Measurements from ENCODE around the gene FOXF1. TPM values are rescaled to one million over a fixed set of nuclear protein-coding genes. Genes with fewer than 3 reads are reported as not detected.

The FOXF1 gene
- total and polyA plus RNA-seq, 9 of the 15 experiments (the other 6 are each of a cell fraction or from before 2014, with no cell fraction given) = 0.04 TPM; not detected in 8

DNA sequence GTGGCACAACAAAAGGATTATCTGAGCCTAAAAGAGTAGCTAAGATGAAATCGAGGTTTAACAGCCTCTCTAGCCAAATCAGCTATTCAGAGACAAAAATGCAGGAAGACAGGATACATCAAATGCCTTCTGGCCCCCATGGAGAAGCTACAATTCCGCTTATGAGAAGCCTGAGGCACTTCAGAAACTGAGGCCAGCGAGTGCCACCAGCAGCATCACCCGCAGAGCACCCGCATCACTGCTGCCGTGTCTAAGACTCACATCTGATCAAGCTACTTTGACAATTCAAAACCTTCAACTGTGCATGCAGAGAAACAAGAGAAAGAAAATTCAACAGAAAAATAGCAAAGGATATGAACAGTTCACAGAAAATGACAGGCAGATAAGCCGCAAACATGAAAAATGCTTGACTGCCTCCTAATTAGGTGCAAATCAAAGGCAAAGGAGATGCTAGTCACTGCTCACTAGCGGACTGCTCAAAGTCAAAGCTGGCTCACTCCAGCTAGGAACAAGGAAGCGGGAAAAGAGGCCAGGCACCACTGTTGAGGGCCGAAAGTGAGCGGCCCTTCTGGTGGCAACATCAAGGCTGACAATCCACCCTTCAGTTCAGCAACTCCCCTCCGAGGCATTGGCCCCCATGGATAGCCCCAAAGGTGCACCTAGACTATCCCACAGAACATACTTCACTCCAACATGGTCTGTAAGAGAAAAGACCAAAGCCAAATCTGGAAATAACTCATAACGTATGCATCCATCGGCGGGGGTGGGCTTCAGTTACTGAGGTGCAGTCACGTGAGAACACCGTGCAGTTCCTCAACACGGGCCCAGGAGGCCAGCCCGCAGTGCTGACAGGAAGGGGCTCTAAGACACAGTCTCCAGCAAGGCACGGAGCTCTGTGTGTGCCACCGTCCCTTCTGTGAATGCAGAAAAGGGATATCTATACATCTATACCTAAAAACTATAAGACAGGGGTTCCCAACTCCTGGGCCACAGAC, 32.7 kb downstream of the FOXF1 start:
- 80% methylated on average over 20 of the region's 21 CpGs for WGBS (ENCODE audit: insufficient coverage, low coverage, missing lambda C conversion rate)
- Histone ChIP-seq H3K27me3 (ENCODE audit: control insufficient read depth in 2 of 2, insufficient read depth in 2 of 2, low read length in 2 of 2) (no peaks in the 10 kb centered on the region), H3K27ac (ENCODE audit: extremely low read depth, low read depth, low read length) (no peak overlapping the region), H4K20me1 (replicated peaks; ENCODE audit: control insufficient read depth, insufficient read depth, low read length) (no peaks in the 10 kb centered on the region), H3K9ac (ENCODE audit: insufficient read depth in 1 of 2, low read depth in 2 of 2, low read length in 2 of 2) (no peak overlapping the region), H3K4me2 (ENCODE audit: insufficient read depth, low read length) (no peak overlapping the region), H3K4me1 (replicated peaks in 1 of 2; ENCODE audit: control insufficient read depth in 2 of 2, insufficient read depth in 2 of 2, low read length in 2 of 2) (no peaks in the 10 kb centered on the region), H2AFZ (ENCODE audit: low read depth, low read length) (no peak overlapping the region), H3K9me3 (replicated peaks; ENCODE audit: control insufficient read depth, insufficient read depth, low read depth, low read length) (no peaks in the 10 kb centered on the region), H3K79me2 (ENCODE audit: control insufficient read depth, insufficient read depth, low read length) (no peaks in the 10 kb centered on the region), H3K4me3 (no peak overlapping the region), H3K36me3 (ENCODE audit: control insufficient read depth, insufficient read depth, low read length) (peaks cover 47% of the 10 kb centered on the region; the same call in 2 of the 3 replicates), H3K9me1 (ENCODE audit: control insufficient read depth, insufficient read depth, low read length) (peaks cover 3% of the 10 kb centered on the region)
- intact Hi-C loops (cut with micrococcal nuclease) = no loop called here
- ATAC-seq (no peak), FAIRE-seq (no peak), DNase-seq (ENCODE audit: extremely low read depth in 1 of 4, low spot score in 3 of 4) (no peak)
- ChIA-PET CTCF (ENCODE audit: low intra/inter-chr PET ratio) (no interaction called here), POLR2A (interaction anchor here (0.6 kb wide), 2 partner anchors 32 to 808 kb away, joined by 3 to 4 read pairs; no protein-coding TSS in a partner anchor)
- in situ Hi-C loops (cut with MboI) = no loop called here
- no TSS peak for BruUV-seq (replicated peaks)
- TF ChIP-seq, protein P1, sequence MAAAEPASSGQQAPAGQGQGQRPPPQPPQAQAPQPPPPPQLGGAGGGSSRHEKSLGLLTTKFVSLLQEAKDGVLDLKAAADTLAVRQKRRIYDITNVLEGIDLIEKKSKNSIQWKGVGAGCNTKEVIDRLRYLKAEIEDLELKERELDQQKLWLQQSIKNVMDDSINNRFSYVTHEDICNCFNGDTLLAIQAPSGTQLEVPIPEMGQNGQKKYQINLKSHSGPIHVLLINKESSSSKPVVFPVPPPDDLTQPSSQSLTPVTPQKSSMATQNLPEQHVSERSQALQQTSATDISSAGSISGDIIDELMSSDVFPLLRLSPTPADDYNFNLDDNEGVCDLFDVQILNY (CRISPR knock-in tag; IDR thresholded peaks at IDR 0.05) = no peak
- TF ChIP-seq, protein P2, sequence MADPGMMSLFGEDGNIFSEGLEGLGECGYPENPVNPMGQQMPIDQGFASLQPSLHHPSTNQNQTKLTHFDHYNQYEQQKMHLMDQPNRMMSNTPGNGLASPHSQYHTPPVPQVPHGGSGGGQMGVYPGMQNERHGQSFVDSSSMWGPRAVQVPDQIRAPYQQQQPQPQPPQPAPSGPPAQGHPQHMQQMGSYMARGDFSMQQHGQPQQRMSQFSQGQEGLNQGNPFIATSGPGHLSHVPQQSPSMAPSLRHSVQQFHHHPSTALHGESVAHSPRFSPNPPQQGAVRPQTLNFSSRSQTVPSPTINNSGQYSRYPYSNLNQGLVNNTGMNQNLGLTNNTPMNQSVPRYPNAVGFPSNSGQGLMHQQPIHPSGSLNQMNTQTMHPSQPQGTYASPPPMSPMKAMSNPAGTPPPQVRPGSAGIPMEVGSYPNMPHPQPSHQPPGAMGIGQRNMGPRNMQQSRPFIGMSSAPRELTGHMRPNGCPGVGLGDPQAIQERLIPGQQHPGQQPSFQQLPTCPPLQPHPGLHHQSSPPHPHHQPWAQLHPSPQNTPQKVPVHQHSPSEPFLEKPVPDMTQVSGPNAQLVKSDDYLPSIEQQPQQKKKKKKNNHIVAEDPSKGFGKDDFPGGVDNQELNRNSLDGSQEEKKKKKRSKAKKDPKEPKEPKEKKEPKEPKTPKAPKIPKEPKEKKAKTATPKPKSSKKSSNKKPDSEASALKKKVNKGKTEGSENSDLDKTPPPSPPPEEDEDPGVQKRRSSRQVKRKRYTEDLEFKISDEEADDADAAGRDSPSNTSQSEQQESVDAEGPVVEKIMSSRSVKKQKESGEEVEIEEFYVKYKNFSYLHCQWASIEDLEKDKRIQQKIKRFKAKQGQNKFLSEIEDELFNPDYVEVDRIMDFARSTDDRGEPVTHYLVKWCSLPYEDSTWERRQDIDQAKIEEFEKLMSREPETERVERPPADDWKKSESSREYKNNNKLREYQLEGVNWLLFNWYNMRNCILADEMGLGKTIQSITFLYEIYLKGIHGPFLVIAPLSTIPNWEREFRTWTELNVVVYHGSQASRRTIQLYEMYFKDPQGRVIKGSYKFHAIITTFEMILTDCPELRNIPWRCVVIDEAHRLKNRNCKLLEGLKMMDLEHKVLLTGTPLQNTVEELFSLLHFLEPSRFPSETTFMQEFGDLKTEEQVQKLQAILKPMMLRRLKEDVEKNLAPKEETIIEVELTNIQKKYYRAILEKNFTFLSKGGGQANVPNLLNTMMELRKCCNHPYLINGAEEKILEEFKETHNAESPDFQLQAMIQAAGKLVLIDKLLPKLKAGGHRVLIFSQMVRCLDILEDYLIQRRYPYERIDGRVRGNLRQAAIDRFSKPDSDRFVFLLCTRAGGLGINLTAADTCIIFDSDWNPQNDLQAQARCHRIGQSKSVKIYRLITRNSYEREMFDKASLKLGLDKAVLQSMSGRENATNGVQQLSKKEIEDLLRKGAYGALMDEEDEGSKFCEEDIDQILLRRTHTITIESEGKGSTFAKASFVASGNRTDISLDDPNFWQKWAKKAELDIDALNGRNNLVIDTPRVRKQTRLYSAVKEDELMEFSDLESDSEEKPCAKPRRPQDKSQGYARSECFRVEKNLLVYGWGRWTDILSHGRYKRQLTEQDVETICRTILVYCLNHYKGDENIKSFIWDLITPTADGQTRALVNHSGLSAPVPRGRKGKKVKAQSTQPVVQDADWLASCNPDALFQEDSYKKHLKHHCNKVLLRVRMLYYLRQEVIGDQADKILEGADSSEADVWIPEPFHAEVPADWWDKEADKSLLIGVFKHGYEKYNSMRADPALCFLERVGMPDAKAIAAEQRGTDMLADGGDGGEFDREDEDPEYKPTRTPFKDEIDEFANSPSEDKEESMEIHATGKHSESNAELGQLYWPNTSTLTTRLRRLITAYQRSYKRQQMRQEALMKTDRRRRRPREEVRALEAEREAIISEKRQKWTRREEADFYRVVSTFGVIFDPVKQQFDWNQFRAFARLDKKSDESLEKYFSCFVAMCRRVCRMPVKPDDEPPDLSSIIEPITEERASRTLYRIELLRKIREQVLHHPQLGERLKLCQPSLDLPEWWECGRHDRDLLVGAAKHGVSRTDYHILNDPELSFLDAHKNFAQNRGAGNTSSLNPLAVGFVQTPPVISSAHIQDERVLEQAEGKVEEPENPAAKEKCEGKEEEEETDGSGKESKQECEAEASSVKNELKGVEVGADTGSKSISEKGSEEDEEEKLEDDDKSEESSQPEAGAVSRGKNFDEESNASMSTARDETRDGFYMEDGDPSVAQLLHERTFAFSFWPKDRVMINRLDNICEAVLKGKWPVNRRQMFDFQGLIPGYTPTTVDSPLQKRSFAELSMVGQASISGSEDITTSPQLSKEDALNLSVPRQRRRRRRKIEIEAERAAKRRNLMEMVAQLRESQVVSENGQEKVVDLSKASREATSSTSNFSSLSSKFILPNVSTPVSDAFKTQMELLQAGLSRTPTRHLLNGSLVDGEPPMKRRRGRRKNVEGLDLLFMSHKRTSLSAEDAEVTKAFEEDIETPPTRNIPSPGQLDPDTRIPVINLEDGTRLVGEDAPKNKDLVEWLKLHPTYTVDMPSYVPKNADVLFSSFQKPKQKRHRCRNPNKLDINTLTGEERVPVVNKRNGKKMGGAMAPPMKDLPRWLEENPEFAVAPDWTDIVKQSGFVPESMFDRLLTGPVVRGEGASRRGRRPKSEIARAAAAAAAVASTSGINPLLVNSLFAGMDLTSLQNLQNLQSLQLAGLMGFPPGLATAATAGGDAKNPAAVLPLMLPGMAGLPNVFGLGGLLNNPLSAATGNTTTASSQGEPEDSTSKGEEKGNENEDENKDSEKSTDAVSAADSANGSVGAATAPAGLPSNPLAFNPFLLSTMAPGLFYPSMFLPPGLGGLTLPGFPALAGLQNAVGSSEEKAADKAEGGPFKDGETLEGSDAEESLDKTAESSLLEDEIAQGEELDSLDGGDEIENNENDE (IDR thresholded peaks at IDR 0.05; ENCODE audit: low read depth, low read length) = no peak
- no peak for TF ChIP-seq PRPF4 (IDR thresholded peaks at IDR 0.05; ENCODE audit: insufficient read depth, low read depth, low read length, poor library complexity, severe bottlenecking)
- TF ChIP-seq HEY1 (CRISPR knock-in tag; IDR thresholded peaks at IDR 0.05; ENCODE audit: borderline replicate concordance) = no peak
- TF ChIP-seq ZNF354B (CRISPR knock-in tag; IDR thresholded peaks at IDR 0.05) = no peak
- TF ChIP-seq, protein P3, sequence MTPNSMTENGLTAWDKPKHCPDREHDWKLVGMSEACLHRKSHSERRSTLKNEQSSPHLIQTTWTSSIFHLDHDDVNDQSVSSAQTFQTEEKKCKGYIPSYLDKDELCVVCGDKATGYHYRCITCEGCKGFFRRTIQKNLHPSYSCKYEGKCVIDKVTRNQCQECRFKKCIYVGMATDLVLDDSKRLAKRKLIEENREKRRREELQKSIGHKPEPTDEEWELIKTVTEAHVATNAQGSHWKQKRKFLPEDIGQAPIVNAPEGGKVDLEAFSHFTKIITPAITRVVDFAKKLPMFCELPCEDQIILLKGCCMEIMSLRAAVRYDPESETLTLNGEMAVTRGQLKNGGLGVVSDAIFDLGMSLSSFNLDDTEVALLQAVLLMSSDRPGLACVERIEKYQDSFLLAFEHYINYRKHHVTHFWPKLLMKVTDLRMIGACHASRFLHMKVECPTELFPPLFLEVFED (CRISPR knock-in tag; conservative IDR thresholded peaks at IDR 0.05) = no peak

All from K562 (cell line).